ENCODE measurements around the gene MYLIP.
"Not testable (repeated sequence)": the region's sequence is repeated elsewhere in the genome, so short reads cannot be mapped to it uniquely, and the experiment has no call there.

The MYLIP gene

GRCh38 chr6:16174416-16175078 is 45.7 kb downstream of the MYLIP start:
- DNase-seq (ENCODE audit: low read depth): no peak

- not testable (repeated sequence) for DNase-seq (ENCODE audit: low read depth)
These were observed 47.7 kb downstream of the MYLIP start for GRCh38 chr6:16176600-16176999.

- no peak for DNase-seq (ENCODE audit: low read depth)
These were observed 49.0 kb downstream of the MYLIP start for GRCh38 chr6:16177881-16178280.

GRCh38 chr6:16178351-16178750 is 49.5 kb downstream of the MYLIP start:
- no peak for DNase-seq (ENCODE audit: low read depth)

GRCh38 chr6:16179063-16179462 is 50.2 kb downstream of the MYLIP start:
- DNase-seq (ENCODE audit: low read depth): no peak

- DNase-seq (ENCODE audit: low read depth): no peak
These were observed 51.1 kb downstream of the MYLIP start for GRCh38 chr6:16179970-16180431.

- no peak for DNase-seq (ENCODE audit: low read depth)
These were observed 52.0 kb downstream of the MYLIP start for GRCh38 chr6:16180696-16181438.

- DNase-seq (ENCODE audit: low read depth): no peak
These were observed 52.8 kb downstream of the MYLIP start for GRCh38 chr6:16181439-16182297.

GRCh38 chr6:16183187-16183664 is 54.3 kb downstream of the MYLIP start:
- DNase-seq (ENCODE audit: low read depth): peak; percentile 26

GRCh38 chr6:16184129-16184528 is 55.2 kb downstream of the MYLIP start:
- no peak for DNase-seq (ENCODE audit: low read depth)

GRCh38 chr6:16184551-16184950 is 55.7 kb downstream of the MYLIP start:
- no peak for DNase-seq (ENCODE audit: low read depth)

- no peak for DNase-seq (ENCODE audit: low read depth)
These were observed 58.3 kb downstream of the MYLIP start for GRCh38 chr6:16187176-16187575.

- DNase-seq (ENCODE audit: low read depth): no peak
These were observed 61.3 kb downstream of the MYLIP start for GRCh38 chr6:16190214-16190613.

- DNase-seq (ENCODE audit: low read depth): no peak
These were observed 67.5 kb downstream of the MYLIP start for GRCh38 chr6:16196260-16196983.

GRCh38 chr6:16196984-16197546 is 68.2 kb downstream of the MYLIP start:
- DNase-seq (ENCODE audit: low read depth): no peak
